Endothelial cell of umbilical vein (primary cell): ENCODE results near the gene UPP2.

Source experiments
- CTCF ChIP-seq, 2 donors: IDR thresholded peaks; 1 replicate in 1 of 2; 2 replicates in 1 of 2; pipeline ENCODE4 v1.5.1; 2011; ENCODE audit warnings: low read length in 2 of 2, mild to moderate bottlenecking in 2 of 2, moderate library complexity in 2 of 2, control low read depth in 1 of 2, inconsistent platforms in 1 of 2, low read depth in 1 of 2; ENCODE audit not compliant: insufficient read depth in 1 of 2; ENCODE audit errors: extremely low read depth in 1 of 2
- EZH2 ChIP-seq: IDR thresholded peaks from 2 replicates; pipeline ENCODE4 v1.6.1; 2012; ENCODE audit warnings: borderline replicate concordance, low read depth, mild to moderate bottlenecking, moderate library complexity, low read length, inconsistent platforms; ENCODE audit not compliant: severe bottlenecking
- GATA2 ChIP-seq: IDR thresholded peaks from 2 replicates; pipeline ENCODE4 v1.7.0; 2011; ENCODE audit warnings: low read depth, mild to moderate bottlenecking, moderate library complexity, mixed read lengths, low read length; ENCODE audit not compliant: insufficient read length, insufficient read depth
- JUN ChIP-seq: IDR thresholded peaks from 2 replicates; pipeline ENCODE4 v1.6.1; 2011; ENCODE audit warnings: borderline replicate concordance, low read depth; ENCODE audit not compliant: insufficient read length, insufficient read depth
- MAX ChIP-seq: IDR thresholded peaks from 2 replicates; pipeline ENCODE4 v1.6.1; 2011; ENCODE audit not compliant: insufficient read depth, insufficient read length
- MYC ChIP-seq: IDR thresholded peaks from one replicate; pipeline ENCODE4 v1.6.1; 2011; ENCODE audit warnings: mild to moderate bottlenecking, low read depth, low read length
- POLR2A ChIP-seq: IDR thresholded peaks from 2 replicates; pipeline ENCODE4 v1.6.1; 2012; ENCODE audit warnings: low read depth, mild to moderate bottlenecking, control low read depth, low read length
- POLR2AphosphoS5 ChIP-seq: IDR thresholded peaks from 2 replicates; pipeline ENCODE4 v1.6.1; 2012; ENCODE audit warnings: low read depth, mild to moderate bottlenecking, control low read depth, low read length, moderate library complexity; ENCODE audit not compliant: insufficient read depth

GRCh38 chr2:158115202-158115767 lies 13.6 kb downstream of the UPP2 start:
- TF ChIP-seq CTCF (IDR thresholded peaks at IDR 0.05; ENCODE audit: extremely low read depth in 1 of 2, insufficient read depth in 1 of 2, low read depth in 1 of 2, low read length in 2 of 2), result no peak
- TF ChIP-seq JUN, result no peak
- TF ChIP-seq POLR2AphosphoS5, result no peak
- TF ChIP-seq POLR2A, result no peak
- no peak for TF ChIP-seq EZH2
- TF ChIP-seq MAX, result no peak
- TF ChIP-seq MYC, result no peak
- TF ChIP-seq GATA2, result no peak
